HG02870 (cell line): ENCODE measurements around the gene COQ5.
"Not testable (repeated sequence)": the region's sequence is repeated elsewhere in the genome, so short reads cannot be mapped to it uniquely, and the experiment has no call there.

Experiments used
- ATAC-seq: cut with Tn5 transposase; IDR thresholded peaks from one replicate; pipeline ENCODE4 v1.9.1; 2021; ENCODE audit warnings: mild to moderate bottlenecking, moderate library complexity; ENCODE audit not compliant: unreplicated experiment

The COQ5 gene

GRCh38 chr12:120529641-120530417 lies 871 bp upstream of the COQ5 start:
- ATAC-seq, result no peak

- no peak for ATAC-seq
These were observed 6.4 kb downstream of the COQ5 start for GRCh38 chr12:120522568-120522967.

GRCh38 chr12:120519324-120519723 lies 9.6 kb downstream of the COQ5 start:
- ATAC-seq, result not testable (repeated sequence)

GRCh38 chr12:120515496-120515895 lies 13.5 kb downstream of the COQ5 start:
- no peak for ATAC-seq

GRCh38 chr12:120514002-120514401 lies 15.0 kb downstream of the COQ5 start:
- no peak for ATAC-seq

GRCh38 chr12:120508537-120508936 lies 20.4 kb downstream of the COQ5 start:
- ATAC-seq, result no peak

GRCh38 chr12:120504587-120504986 lies 24.4 kb downstream of the COQ5 start:
- no peak for ATAC-seq

GRCh38 chr12:120500581-120500980 lies 28.4 kb downstream of the COQ5 start:
- ATAC-seq, result no peak

- ATAC-seq, result no peak
These were observed 30.0 kb downstream of the COQ5 start for GRCh38 chr12:120498870-120499515.

- no peak for ATAC-seq
These were observed 31.3 kb downstream of the COQ5 start for GRCh38 chr12:120497524-120498150.

GRCh38 chr12:120496413-120497340 lies 32.3 kb downstream of the COQ5 start:
- ATAC-seq, result peak; percentile 14

GRCh38 chr12:120495731-120496412 lies 33.1 kb downstream of the COQ5 start, which contains the start of gene DYNLL1:
TSS of gene DYNLL1 (plus strand) at chr12:120496113. CDS start at chr12:120496422, 309 bp downstream.
- peak; percentile 88 for ATAC-seq

GRCh38 chr12:120495186-120495730 lies 33.7 kb downstream of the COQ5 start:
- ATAC-seq, result peak; percentile 7

- no peak for ATAC-seq
These were observed 38.0 kb downstream of the COQ5 start for GRCh38 chr12:120490833-120491512.

GRCh38 chr12:120490325-120490724 lies 38.6 kb downstream of the COQ5 start:
- no peak for ATAC-seq

- ATAC-seq, result no peak
These were observed 39.9 kb downstream of the COQ5 start for GRCh38 chr12:120489018-120489417.

- ATAC-seq, result no peak
These were observed 40.8 kb downstream of the COQ5 start for GRCh38 chr12:120488057-120488640.

- ATAC-seq, result not testable (repeated sequence)
These were observed 41.4 kb downstream of the COQ5 start for GRCh38 chr12:120487552-120487951.
